GM21723 (cell line): Measurements from ENCODE around the gene PAPOLB.
"Not testable (repeated sequence)": the region's sequence is repeated elsewhere in the genome, so short reads cannot be mapped to it uniquely, and the experiment has no call there.

Experiments used
- ATAC-seq: cut with Tn5 transposase; IDR thresholded peaks from one replicate; pipeline ENCODE4 v1.9.1; 2021; ENCODE audit warnings: mild to moderate bottlenecking, moderate library complexity; ENCODE audit not compliant: unreplicated experiment

PAPOLB gene

DNA sequence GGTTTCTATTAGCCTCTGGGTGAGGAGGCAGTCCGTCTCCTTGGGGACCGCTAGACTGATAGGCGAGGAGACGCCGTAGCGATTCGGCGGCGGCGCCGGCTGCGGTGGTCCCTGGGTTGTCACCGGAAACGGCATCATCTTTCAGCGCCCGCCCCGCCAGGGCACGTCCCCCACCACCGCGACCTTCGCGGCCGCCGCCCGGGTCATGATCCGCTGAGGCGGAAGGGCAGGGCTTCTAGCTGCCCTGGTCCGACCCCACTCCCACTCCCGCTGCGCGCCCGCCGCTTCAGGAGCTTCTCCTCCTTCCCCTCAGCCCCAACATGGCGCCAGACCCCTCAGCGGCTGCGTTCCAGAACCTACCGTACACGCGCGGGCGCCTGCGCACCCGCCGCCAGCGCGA lies at the start of gene PAPOLB:
Gene PAPOLB (minus strand): TSS at position 358 of the 400 bp plus-strand sequence. CDS start 220 bp downstream, at position 138.
- ATAC-seq = no peak

DNA sequence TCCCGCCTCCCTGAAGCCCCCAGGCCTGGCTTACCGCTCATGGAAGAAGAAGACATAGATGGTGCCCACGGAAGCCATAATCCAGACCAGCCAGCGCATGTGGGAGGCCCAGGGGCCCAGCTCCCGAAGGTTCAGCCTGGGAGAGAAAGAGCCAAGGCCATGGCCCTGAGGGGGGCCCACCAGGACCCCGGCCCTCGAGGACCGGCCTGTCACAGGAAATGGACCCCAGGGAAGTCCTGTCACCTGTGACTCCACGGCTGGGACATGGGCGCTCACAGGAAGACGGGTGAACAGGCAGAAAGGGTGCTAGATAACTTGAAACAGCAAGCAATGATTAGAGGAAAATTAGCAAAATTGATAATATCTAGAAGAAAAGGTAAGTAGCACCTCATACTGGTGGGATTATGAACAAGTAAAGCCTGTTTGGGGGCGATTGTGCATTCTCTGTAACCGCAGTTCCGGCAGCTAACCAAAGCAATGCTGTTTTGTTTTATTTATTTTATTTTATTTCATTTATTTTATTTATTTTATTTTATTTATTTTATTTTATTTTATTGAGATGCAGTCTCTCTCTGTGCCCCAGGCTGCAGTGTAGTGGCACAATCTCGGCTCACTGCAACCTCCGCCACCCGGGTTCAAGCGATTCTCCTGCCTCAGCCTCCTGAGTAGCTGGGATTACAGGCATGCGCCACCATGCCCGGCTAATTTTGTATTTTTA lies 49.4 kb upstream of the PAPOLB start:
- ATAC-seq = no peak

DNA sequence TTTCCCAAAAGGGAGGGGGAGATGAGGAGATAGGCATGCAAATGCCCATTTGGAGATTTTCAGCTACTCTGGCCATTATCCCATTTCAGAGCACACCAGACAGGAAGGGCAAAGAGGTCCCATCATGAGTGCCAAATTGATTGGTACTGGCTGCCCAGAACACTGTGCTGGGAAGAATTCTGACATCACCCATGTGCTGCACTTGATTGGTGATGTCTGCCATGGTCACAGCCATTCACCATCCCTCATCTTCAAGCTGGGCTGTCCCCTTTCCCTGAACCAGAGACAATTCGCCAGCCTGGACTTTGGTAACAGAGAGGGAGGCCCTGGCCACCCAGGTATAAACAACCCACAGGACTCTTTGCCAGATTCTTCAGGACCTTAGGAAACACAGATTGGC lies 44.9 kb upstream of the PAPOLB start:
- ATAC-seq = no peak

DNA sequence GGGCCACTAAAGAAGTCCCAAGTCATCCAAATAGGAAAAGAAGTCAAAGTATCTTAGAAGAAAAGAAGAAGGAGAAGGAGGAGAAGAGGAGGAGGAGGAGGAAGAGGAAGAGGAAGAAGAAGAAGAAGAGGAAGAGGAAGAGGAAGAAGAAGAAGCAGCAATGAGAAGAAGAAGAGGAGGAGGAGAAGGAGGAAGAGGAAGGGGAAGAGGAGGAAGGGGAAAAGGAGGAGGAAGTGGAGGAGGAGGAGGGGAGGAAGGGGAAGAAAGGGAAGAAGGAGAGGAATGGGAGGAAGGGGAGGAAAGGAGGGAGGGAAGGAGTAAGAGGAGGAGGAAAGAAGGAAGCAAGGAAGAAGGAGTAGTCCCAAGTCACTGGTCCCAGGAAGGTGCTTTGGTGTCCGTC lies 43.3 kb upstream of the PAPOLB start:
- ATAC-seq = no peak

DNA sequence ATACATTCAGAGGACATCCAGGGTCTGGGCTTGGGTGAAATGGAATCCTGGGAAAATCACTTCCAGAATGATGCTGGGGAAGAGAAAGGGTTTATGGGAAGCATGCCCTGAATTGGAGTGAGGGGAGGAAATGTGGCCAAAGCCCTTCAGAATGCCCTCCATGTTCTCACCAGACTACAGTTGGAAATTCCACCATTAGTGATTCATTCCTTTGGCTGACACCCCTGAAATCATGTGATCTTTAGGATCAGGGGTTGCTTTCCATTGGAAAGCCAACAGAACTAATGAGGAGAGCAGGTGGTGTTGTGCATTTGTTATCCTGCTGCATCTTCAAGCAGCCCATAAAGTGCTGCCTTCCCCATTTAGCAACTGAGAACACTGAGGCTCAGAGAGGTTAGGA lies 42.5 kb upstream of the PAPOLB start:
- no peak for ATAC-seq

DNA sequence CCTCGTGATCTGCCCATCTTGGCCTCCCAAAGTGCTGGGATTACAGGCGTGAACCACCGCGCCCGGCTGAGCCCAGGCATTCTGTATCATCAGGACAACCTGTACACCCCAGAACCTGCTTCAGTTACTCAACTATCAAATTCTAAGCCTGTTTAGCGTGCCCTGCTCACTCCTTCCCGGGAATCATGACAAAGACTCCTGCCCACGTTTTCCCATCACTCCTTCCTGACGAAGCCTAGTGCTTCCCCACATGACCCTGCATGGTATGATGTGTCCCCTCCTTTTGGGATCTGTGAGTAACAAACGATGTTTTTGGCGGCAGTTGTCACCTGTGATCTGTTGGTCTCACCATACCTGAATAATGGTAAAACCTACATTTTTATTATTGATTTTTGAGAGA lies 33.9 kb upstream of the PAPOLB start:
- ATAC-seq = no peak

DNA sequence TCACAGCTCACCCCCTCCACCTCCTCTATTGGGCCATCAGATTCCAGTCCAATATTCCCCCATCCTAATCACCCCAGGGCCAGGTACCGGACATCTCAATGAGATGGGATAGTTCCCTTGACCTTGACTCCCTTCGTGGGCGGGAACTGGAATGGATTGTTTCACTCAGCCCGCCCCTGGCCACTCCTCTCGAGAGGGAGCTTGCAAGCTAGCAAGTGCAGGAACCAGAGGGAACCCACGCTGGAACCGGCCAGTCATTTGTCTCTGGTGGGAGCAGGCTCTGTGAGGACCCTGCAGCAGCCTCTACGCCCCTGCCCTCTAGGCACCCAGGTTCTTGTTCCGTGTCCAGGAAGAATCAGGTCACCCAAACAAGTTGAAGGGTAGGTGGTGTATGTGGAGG lies 32.7 kb upstream of the PAPOLB start:
- ATAC-seq = no peak

DNA sequence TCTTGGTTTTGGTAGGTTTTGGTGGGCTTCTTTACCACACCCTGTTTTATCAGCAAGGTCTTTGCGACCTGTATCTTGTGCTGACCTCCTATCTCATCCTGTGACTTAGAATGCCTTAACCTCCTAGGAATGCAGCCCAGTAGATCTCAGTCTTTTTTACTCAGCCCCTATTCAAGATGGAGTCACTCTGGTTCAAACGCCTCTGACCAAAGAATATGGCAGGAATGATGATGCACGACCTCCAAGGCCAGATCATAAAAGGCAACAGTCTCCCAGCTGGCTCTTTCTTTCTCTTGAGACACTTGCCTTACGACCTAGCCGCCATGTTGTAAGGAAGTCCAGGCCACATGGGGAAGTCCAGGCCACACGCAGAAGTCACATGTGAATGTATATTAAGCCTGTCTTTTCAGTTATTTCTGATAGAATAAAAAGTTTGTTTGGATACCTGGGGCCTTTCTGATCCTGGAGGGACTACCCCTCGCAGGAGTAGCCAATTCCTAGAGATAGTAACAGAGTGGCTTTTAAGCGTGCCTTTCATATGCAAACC lies 32.2 kb upstream of the PAPOLB start:
- no peak for ATAC-seq

DNA sequence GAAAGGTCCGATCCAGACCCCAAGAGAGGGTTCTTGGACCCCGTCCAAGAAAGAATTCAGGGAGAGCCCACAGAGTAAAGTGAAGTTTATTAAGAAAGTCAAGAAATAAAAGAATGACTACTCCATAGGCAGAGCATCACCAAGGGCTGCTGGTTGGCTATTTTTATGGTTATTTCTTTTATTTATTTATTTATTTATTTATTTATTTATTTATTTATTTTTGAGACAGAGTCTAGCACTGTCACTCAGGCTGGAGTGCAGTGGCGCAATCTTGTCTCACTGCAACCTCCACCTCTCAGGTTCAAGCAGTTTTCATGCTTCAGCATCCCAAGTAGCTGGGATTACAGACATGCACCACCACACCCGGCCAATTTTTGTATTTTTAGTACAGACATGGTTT lies 31.4 kb upstream of the PAPOLB start:
- not testable (repeated sequence) for ATAC-seq

DNA sequence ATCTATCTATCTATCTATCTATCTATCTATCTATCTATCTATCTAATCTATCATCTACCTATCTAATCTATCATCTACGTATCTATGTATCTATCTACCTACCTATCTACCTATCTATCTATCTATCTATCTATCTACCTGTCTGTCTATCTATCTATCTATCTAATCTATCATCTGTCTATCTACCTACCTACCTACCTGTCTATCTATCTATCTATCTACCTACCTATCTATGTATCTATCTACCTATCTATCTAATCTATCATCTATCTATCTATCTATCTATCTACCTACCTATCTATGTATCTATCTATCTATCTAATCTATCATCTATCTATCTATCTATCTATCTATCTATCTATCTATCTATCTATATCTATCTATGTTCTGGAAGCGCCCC lies 29.7 kb upstream of the PAPOLB start:
- ATAC-seq = not testable (repeated sequence)

DNA sequence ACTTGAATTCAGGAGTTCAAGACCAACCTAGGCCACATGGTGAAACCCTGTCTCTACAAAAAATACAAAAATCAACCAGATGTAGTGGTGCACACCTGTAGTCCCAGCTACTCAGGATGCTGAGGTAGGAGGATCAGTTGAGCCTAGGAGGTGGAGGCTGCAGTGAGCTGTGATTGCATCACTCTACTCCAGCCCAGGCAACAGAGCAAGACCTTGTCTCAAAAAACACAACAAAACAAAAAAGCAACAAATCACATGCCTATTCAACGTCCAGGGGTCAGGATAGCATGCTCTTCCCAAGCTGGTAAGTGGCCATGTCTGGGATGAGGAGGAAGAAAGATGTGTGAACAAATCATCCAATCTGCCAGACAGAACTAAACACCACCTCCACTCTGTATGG lies 27.9 kb upstream of the PAPOLB start:
- no peak for ATAC-seq

DNA sequence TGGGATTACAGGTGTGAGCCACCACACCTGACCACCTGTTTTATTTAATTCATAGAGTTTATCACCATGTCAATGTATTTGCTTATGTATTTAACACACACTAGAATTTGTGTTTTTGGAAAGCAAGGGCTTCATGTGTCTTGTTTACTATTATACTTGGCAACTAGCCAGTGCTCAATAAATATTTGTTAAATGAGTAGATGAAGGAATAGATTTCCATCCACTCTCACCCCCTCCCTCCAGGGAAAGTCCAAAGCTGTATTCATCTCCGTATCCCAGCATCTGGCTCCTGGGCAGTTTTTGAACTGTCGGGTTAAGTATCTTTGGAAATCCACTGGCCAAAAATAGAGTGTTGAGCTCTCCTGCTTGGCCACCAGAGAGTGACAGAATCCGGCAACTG lies 26.3 kb upstream of the PAPOLB start:
- no peak for ATAC-seq

DNA sequence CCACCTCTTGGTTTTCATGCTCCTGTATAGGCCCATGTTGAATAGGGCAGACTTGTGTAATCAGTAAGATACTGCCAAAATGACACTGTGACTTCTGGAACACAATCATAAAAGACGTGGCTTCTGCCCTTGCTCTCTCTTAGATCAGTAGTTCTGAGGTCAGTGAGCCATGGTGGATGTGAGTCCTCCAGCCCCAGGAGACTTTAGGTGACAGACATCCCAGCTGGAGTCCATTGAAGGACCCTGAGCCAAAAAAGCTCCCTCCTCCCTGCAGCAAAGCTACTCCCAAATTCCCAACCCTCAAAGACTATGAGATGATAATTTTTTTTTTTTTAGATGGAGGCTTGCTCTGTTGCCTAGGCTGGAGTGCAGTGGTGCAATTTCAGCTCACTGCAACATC lies 24.8 kb upstream of the PAPOLB start:
- no peak for ATAC-seq

DNA sequence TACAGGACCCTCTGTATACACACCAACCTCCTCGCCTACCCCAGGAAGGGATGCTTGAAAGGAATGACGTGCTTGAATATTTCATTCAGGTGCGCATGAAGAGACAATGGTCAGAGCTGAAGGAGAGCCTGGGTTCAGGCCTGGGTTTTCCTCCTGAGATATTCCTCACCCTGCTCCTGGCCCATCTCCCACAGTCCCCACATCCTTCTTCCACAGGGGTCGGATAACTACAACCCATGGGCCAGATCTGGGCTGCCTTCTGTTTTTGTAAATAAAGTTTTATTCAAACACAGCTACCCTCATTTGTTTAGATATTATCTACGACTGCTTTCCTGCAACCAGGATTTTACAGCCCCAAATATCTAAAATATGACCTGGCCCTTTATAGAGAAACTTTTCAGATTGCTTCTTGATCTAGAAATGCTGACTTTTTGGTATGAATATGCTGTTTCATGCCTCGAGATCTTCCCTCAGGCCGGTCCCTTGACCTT lies 23.5 kb upstream of the PAPOLB start:
- no peak for ATAC-seq

DNA sequence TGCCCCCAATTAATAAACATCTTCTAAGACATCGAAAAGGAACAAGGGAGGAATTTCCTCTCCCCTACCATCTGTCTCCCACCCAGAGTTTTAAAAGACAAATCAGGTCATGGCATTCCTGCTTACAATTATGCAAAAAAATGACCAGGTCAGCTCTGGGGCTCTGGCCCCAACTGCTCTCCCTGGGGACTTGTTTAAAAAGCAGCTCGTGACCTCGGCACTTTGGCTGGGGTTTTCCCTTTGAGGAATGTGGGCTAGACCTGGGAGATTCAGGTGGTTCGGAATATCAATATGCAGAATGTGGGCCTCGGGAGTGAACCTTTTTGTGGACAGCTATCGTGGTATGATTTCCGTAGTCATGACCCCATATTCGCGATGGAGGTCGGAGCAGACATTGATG lies 22.3 kb upstream of the PAPOLB start:
- ATAC-seq = no peak

DNA sequence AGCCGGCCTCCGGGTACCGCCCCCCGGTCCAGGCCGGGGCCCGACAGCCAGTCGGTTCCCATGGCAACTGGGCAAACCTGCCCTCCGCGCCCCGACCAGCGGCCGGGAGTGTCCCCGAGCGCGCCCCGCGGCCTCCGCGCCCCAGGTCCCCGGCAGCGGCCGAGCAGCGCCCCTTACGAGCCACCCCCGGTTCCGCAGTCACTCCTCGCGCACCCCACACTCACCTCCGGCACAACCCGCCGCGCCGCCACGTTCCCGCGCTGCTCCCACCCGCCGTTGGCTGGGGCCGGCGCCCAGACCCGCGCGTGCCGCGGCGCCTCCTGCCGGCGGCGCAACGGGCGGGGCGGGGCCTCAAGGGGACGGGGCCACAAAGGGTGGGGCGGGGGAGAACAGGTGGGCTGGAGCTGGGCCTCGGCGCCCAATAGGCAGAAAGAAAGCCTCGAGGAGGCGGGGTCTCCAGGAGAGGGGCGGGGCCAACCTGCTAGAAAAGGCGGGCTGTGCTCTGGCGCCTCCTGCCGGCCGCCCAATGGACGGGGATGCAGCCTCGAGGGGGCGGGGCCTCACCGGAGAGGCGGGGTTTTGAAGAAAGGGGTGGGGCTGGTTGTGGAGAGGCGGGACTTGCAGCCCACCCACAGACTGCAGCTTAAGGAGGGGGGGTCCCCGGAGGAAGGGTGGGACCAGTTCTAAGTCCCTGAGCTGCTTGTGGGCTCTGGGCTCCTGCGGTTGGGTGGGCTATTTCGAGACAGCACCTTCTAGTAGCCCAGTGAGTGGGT lies 21.7 kb upstream of the PAPOLB start, which contains the start of gene RADIL:
Gene RADIL (minus strand): TSS at position 345 of the 773 bp plus-strand sequence. CDS start 5,577 bp downstream, outside the sequence.
- peak; percentile 75 for ATAC-seq

DNA sequence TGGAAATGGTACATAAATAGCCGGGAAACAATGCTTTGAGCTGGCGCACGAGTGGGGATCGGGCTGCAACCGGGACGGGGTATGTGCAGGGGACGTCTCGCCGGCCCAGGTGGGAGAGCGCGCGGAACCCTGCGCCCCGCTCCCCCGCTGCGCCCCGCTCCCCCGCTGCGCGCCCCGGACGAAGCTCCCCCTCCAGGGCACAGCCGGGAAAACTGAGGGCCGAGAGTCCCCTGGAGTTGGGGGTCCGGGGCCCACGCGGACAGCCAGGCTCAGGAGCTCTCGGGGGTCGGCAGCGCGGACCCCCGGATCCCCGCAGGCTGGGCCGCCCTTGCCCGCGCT lies 21.2 kb upstream of the PAPOLB start:
- no peak for ATAC-seq

DNA sequence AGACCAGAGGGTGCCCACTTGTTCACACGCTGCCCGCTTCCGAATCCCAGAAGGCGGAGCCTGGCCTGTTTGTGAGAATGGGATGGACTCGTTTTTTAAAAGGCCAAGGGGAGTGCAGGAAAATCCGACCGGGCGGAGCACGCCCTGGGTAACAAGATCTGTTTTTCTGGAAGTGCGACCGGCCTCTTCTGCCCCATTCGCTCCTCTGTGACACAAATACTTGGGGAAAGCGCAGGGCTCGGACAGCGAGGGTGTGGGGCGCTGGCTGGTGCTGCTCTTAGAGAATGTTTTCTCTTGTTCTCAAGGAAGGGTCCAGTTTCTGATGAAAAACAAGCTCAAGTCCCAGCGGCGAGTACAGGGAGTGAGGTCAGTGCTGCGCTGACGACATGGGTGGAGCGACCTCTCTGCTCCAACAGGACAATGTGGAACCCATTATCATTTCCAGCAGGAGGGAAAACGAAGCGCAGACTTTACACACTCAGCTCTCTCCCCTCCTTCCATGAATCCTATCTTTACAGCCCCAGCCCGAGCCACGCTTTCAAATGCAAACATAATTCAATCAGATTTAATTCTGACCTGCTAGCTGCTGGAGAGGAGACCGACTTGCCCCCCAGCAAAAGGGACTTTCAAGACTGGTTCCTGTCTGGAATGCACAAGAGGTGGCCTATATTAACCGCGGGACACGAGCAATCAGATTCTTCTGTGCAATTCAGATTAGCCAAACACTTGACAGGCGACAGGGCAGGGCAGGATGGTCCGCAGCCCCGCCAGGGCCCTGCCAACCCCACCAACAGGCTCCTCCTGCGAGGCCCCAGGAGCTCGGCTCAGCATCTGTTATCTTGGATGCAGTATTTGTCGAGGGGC lies 20.6 kb upstream of the PAPOLB start:
- ATAC-seq = no peak

DNA sequence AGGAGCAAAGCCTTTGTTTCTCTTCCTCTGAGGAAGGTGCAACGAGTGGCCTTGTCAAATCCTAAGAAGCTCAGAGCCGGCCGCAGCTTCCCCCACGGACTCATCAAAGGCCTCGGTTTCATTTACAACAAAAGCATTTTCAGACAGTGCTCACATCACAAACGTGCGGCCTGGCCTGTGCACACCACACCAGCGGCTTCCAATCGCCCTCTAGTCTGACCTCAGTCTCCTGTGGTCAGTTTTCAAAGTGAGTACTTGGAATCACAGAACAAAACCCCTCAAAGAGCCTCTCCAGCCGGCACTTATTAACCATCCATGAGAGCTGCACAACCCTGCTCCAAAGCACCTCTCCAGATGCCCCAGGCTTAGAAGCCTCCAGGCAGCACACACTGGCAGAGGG lies 18.4 kb upstream of the PAPOLB start:
- no peak for ATAC-seq

DNA sequence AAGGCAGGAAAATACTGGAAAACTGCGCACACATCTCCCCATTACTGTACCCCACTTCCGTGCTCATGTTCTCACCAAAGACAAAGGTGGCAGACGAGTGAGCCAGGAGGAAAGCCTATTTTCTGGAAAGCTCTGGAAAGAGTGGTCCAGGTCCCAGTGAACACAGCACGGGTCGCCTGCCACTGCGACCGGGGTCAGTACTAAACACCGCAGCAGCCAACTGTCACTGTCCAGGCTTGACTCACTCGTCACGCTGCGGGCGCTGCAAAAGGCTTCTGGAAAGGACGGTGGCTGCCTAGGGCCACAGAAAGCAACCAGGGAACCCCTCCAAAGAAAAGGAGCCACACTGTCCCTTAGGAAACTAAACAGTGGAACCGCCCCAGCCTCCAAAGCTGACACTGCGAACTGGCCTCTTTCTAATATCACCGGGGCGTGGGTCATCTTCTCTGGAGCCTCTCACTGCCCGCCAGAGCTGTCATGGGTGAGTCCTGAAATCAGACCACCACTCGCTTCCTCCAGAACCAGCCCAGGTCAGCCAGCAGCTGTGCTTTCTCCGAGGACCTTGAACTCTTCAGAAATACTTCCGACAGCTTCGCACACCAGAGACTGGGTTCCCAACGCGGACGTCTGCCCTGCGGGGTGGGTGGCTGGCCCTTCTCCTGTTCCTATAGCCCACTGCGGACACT lies 17.7 kb upstream of the PAPOLB start:
- no peak for ATAC-seq
